Measurements from ENCODE around the gene ENKUR. TPM values are rescaled to one million over a fixed set of nuclear protein-coding genes. Genes with fewer than 3 reads are reported as not detected.

The ENKUR gene
- total and polyA plus RNA-seq, 8 donors: 0.06 to 9.7 (median 5.6) TPM

DNA sequence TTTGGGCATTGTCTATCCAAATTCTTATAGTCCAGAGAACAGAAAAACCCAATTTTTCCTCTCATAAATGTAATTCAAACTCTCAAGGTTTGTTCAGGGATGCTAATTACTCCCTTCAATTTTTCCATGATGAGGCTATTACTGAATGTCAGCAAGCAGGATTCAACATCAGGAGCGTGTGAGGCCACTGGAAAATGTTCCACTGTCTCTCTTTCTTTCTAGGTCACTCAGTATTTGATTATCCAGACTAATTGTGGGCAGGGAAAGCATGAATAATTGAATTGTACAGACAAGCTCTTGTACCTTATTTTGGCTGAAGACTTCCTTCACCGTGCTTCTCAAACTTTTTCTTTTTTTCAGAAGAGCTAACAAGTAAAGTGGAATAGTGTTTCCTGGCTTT, 31.1 kb upstream of the ENKUR start:
- ATAC-seq: peak; percentile 30
- Histone ChIP-seq H3K4me1 (peaks cover 0 to 6% of the 10 kb centered on the region in 2 donors), H3K9me3 (no peaks in the 10 kb centered on the region), H3K27me3 (no peaks in the 10 kb centered on the region), H3K4me3 (no peak overlapping the region), H3K36me3 (no peaks in the 10 kb centered on the region), H3K27ac (no peak overlapping the region)
- DNase-seq: no peak
- TF ChIP-seq, protein P1, sequence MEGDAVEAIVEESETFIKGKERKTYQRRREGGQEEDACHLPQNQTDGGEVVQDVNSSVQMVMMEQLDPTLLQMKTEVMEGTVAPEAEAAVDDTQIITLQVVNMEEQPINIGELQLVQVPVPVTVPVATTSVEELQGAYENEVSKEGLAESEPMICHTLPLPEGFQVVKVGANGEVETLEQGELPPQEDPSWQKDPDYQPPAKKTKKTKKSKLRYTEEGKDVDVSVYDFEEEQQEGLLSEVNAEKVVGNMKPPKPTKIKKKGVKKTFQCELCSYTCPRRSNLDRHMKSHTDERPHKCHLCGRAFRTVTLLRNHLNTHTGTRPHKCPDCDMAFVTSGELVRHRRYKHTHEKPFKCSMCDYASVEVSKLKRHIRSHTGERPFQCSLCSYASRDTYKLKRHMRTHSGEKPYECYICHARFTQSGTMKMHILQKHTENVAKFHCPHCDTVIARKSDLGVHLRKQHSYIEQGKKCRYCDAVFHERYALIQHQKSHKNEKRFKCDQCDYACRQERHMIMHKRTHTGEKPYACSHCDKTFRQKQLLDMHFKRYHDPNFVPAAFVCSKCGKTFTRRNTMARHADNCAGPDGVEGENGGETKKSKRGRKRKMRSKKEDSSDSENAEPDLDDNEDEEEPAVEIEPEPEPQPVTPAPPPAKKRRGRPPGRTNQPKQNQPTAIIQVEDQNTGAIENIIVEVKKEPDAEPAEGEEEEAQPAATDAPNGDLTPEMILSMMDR (IDR thresholded peaks at IDR 0.05): no peak
- intact Hi-C loops (cut with DNase I): no loop called here

DNA sequence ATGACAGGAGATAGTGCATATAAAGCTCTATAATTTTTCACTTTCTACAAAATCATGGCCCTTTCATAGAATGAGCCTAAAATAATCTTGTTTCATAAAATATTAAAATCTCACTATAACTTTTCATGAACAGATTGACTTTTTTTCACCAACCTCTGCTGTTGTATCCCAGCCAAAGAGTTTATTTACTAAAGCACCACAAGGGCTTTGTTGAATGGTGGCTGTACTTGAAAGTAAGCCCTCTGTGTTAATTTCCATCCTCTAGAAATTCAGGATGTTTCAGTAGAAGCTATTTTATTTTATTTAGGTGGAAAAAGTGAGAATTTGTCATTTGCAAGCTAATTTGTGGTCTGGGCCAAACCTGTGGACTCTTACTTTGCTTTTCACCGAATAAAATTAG, 30.7 kb upstream of the ENKUR start:
- H3K27ac ChIP-seq: no peak overlapping the region
- ATAC-seq: peak; percentile 68
- TF ChIP-seq, protein P1 (IDR thresholded peaks at IDR 0.05): no peak
- H3K36me3 ChIP-seq: no peaks in the 10 kb centered on the region
- H3K27me3 ChIP-seq: no peaks in the 10 kb centered on the region
- no peak overlapping the region for H3K4me3 ChIP-seq
- no peaks in the 10 kb centered on the region for H3K9me3 ChIP-seq
- peaks cover 0 to 6% of the 10 kb centered on the region in 2 donors for H3K4me1 ChIP-seq
- no peak for DNase-seq
- intact Hi-C loops (cut with DNase I): no loop called here

DNA sequence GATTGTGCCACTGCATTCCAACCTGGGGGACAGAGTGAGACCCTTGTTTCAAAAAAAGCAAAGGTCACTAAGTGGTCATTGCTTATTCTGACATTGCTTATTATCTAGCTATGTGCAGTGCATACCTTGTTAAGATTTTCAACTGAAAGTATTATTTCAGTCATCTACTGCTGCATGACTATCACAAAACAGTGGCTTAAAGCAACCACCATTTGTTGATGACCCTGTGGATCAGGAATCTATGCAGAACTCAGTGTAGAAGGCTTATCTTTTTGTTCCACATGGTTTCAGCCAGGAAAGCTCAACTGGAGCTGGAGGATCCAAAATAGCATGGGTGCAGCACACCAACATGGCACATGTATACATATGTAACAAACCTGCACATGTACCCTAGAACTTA, 23.6 kb upstream of the ENKUR start:
- no peak for DNase-seq
- ATAC-seq: no peak
- Histone ChIP-seq H3K9me3 (no peaks in the 10 kb centered on the region), H3K27ac (no peak overlapping the region), H3K36me3 (no peaks in the 10 kb centered on the region), H3K4me1 (no peaks in the 10 kb centered on the region), H3K4me3 (no peak overlapping the region), H3K27me3 (no peaks in the 10 kb centered on the region)
- intact Hi-C loops (cut with DNase I): no loop called here
- TF ChIP-seq, protein P1 (IDR thresholded peaks at IDR 0.05): no peak

DNA sequence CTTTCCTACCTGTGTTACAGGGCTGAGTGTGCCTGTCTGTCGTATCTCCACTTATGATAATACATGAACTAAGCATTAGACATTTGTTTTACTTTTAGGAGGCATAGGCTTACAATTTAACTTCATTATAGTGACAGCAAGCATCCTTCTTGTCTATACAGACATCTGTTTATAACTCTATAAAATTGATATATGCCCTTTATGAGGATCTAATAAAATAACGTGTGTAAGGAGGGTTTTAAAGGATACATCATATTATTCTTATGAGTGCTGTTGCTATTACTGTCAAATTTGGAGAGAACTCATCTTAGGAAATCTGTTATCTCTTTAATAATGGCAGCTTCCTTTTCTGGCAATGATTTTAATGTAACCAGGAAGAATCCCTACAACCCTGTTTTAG, 22.4 kb upstream of the ENKUR start:
- intact Hi-C loops (cut with DNase I): no loop called here
- H3K9me3 ChIP-seq: no peaks in the 10 kb centered on the region

DNA sequence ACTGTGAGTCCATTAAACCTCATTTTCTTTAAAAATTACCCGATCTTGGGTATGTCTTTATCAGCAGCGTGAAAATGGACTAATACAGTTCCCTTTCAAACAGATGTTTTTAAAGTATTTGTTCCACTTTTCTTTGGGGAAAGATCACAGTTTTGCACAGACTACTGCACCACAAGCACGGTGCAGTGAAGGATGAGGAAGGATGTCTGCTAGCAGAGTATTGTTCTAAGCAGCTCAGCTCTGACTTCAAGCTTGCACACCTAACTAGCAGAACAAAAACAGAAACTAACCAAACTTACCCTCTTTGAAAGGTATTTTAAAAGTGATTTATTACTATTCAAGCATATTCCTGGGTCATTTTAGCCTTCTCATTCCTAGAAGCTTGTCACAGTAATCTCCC, 20.4 kb upstream of the ENKUR start:
- H3K27me3 ChIP-seq: no peaks in the 10 kb centered on the region
- DNase-seq (no peak), ATAC-seq (no peak)
- TF ChIP-seq, protein P1 (IDR thresholded peaks at IDR 0.05): no peak
- no peaks in the 10 kb centered on the region for H3K9me3 ChIP-seq
- H3K27ac ChIP-seq: no peak overlapping the region
- no peaks in the 10 kb centered on the region for H3K36me3 ChIP-seq
- no peak overlapping the region for H3K4me3 ChIP-seq
- intact Hi-C loops (cut with DNase I): no loop called here
- H3K4me1 ChIP-seq: no peaks in the 10 kb centered on the region

More for the DNA sequence above, 22.4 kb upstream of the ENKUR start:
- TF ChIP-seq, protein P1 (IDR thresholded peaks at IDR 0.05): no peak
- no peaks in the 10 kb centered on the region for H3K27me3 ChIP-seq
- H3K27ac ChIP-seq: no peak overlapping the region
- H3K36me3 ChIP-seq: no peaks in the 10 kb centered on the region
- no peak overlapping the region for H3K4me3 ChIP-seq
- no peaks in the 10 kb centered on the region for H3K4me1 ChIP-seq
- no peak for ATAC-seq
- no peak for DNase-seq
